GM23338 (cell line): Measurements from ENCODE around the gene SLC30A7. TPM values are rescaled to one million over a fixed set of nuclear protein-coding genes. Genes with fewer than 3 reads are reported as not detected.
"Not testable (repeated sequence)": the region's sequence is repeated elsewhere in the genome, so short reads cannot be mapped to it uniquely, and the experiment has no call there.

Experiments
- ATAC-seq: fragments of 200-7000 bp; cut with Tn5 transposase; 3 replicates; pipeline ENCODE4 v1.9.1; 2020
- DNase-seq: peaks from one replicate; pipeline ENCODE4 v3.0.0-alpha.2; 2015; ENCODE audit warnings: low spot score
- H2AFZ ChIP-seq: fragments of 200-600 bp; sonication (generic); 2 replicates; pipeline ENCODE4 v1.8.0; 2016; ENCODE audit warnings: antibody characterized with exemption, mild to moderate bottlenecking, moderate library complexity
- H3F3A ChIP-seq: fragments of 200-600 bp; sonication (generic); replicated peaks from 2 replicates; pipeline ENCODE4 v1.8.0; 2017; ENCODE audit warnings: antibody characterized with exemption, mixed run types, low read depth
- H3K27ac ChIP-seq: fragments of 200-600 bp; sonication (generic); 2 replicates; pipeline ENCODE4 v1.6.1; 2016; ENCODE audit warnings: low read depth
- H3K27me3 ChIP-seq: fragments of 200-600 bp; sonication (generic); 2 replicates; pipeline ENCODE4 v1.8.0; 2016; ENCODE audit warnings: mild to moderate bottlenecking, mixed run types, moderate library complexity; ENCODE audit not compliant: insufficient read depth
- H3K36me3 ChIP-seq: fragments of 200-600 bp; sonication (generic); 2 replicates; pipeline ENCODE4 v1.8.0; 2016; ENCODE audit warnings: mild to moderate bottlenecking; ENCODE audit not compliant: insufficient read depth
- H3K4me1 ChIP-seq: fragments of 200-600 bp; sonication (generic); 2 replicates; pipeline ENCODE4 v1.8.0; 2016; ENCODE audit warnings: mild to moderate bottlenecking, moderate library complexity; ENCODE audit not compliant: insufficient read depth
- H3K4me2 ChIP-seq: fragments of 200-600 bp; sonication (generic); 2 replicates; pipeline ENCODE4 v1.7.1; 2017; ENCODE audit warnings: mixed run types
- H3K4me3 ChIP-seq: fragments of 200-600 bp; sonication (generic); 2 replicates; pipeline ENCODE4 v1.6.1; 2016; ENCODE audit warnings: mixed run types
- H3K79me2 ChIP-seq: fragments of 200-600 bp; sonication (generic); replicated peaks from 2 replicates; pipeline ENCODE4 v1.8.0; 2017; ENCODE audit warnings: mild to moderate bottlenecking; ENCODE audit not compliant: insufficient read depth
- H3K9me2 ChIP-seq: fragments of 200-600 bp; sonication (generic); 2 replicates; pipeline ENCODE4 v1.8.0; 2017; ENCODE audit not compliant: insufficient read depth
- H4K20me1 ChIP-seq: fragments of 200-600 bp; sonication (generic); replicated peaks from 2 replicates; pipeline ENCODE4 v1.8.0; 2017; ENCODE audit warnings: mild to moderate bottlenecking; ENCODE audit not compliant: insufficient read depth
- H3K27ac Mint-ChIP-seq: 2 replicates; pipeline ENCODE4 v1.8.0; 2020; ENCODE audit warnings: inconsistent platforms, mild to moderate bottlenecking, moderate library complexity, mixed read lengths
- H3K27me3 Mint-ChIP-seq: 3 replicates; pipeline ENCODE4 v1.8.0; 2022; ENCODE audit warnings: low read depth, mild to moderate bottlenecking, moderate library complexity, mixed read lengths, inconsistent platforms; ENCODE audit not compliant: insufficient read depth, poor library complexity
- H3K36me3 Mint-ChIP-seq: 3 replicates; pipeline ENCODE4 v1.8.0; 2021; ENCODE audit warnings: low read depth, mild to moderate bottlenecking, inconsistent platforms, moderate library complexity, mixed read lengths
- H3K4me1 Mint-ChIP-seq: 3 replicates; pipeline ENCODE4 v1.8.0; 2020; ENCODE audit warnings: mild to moderate bottlenecking, inconsistent platforms, mixed read lengths
- H3K4me3 Mint-ChIP-seq: 3 replicates; pipeline ENCODE4 v1.8.0; 2021; ENCODE audit warnings: moderate library complexity, mild to moderate bottlenecking, inconsistent platforms, mixed read lengths
- H3K9me3 Mint-ChIP-seq: 3 replicates; pipeline ENCODE4 v1.8.0; 2020; ENCODE audit warnings: moderate library complexity, mild to moderate bottlenecking, inconsistent platforms, mixed read lengths
- NANOG ChIP-seq: IDR thresholded peaks from 2 replicates; pipeline ENCODE4 v1.6.1; 2016; ENCODE audit warnings: antibody characterized with exemption, borderline replicate concordance
- polyA plus RNA-seq: library from polyadenylated mRNA; unstranded; fragments of >200 nt; fragmentation: Nextera tagmentation; extraction: Ambion mirVana; gene quantifications from 2 replicates; pipeline ENCODE4 v1.2.1, GENCODE V29; 2016
- total RNA-seq: library from RNA; depleted of rRNA; stranded (reverse); fragments of >200 nt; shearing (Covaris generic); gene quantifications from 2 replicates; pipeline ENCODE4 v1.2.3, GENCODE V29; 2014

The SLC30A7 gene
- total and polyA plus RNA-seq, 2 experiments from 2014 or later, result 9.8 to 25.1 TPM

GRCh38 chr1:100946064-100946463 is 50.2 kb downstream of the SLC30A7 start:
- not testable (repeated sequence) for DNase-seq, H3K27me3 Mint-ChIP-seq, H3K4me3 ChIP-seq, H3K9me2 ChIP-seq, H3K4me3 Mint-ChIP-seq, H4K20me1 ChIP-seq, H3K27ac ChIP-seq, H3K4me2 ChIP-seq, H3F3A ChIP-seq, H3K27me3 ChIP-seq, H3K27ac Mint-ChIP-seq, H3K36me3 ChIP-seq, ATAC-seq, H2AFZ ChIP-seq
- Histone ChIP-seq H3K4me1 (peaks cover 25% of the 10 kb centered on the region), H3K79me2 (peaks cover 47% of the 10 kb centered on the region)
- H3K4me1 Mint-ChIP-seq, result peaks cover 29% of the 10 kb centered on the region
- H3K9me3 Mint-ChIP-seq, result peaks cover 23% of the 10 kb centered on the region; the same call in 2 of the 3 replicates
- peaks cover 67% of the 10 kb centered on the region for H3K36me3 Mint-ChIP-seq

- H3K9me3 Mint-ChIP-seq, result peaks cover 23% of the 10 kb centered on the region; the same call in 2 of the 3 replicates
- not testable (repeated sequence) for H3K4me3 Mint-ChIP-seq
Measured at GRCh38 chr1:100947816-100948215, 51.9 kb downstream of the SLC30A7 start.

GRCh38 chr1:100948721-100949405 is 53.0 kb downstream of the SLC30A7 start:
- not testable (repeated sequence) for H3F3A ChIP-seq, DNase-seq, H3K27me3 ChIP-seq, ATAC-seq, H3K9me2 ChIP-seq, H3K27me3 Mint-ChIP-seq, H2AFZ ChIP-seq, H3K4me3 Mint-ChIP-seq, H4K20me1 ChIP-seq, H3K36me3 ChIP-seq
- peak overlapping the region; percentile 41; the same call in 1 of the 2 replicates for H3K4me3 ChIP-seq
- peaks cover 40% of the 10 kb centered on the region for H3K79me2 ChIP-seq
- Mint-ChIP-seq H3K4me1 (peaks cover 52% of the 10 kb centered on the region), H3K9me3 (peaks cover 23% of the 10 kb centered on the region; the same call in 2 of the 3 replicates), H3K36me3 (peaks cover 70% of the 10 kb centered on the region), H3K27ac (peak overlapping the region; percentile 66; the same call in 1 of the 2 replicates)
- peak overlapping the region; percentile 75 for H3K27ac ChIP-seq
- peak overlapping the region; percentile 72 for H3K4me2 ChIP-seq
- peaks cover 46% of the 10 kb centered on the region for H3K4me1 ChIP-seq

More at GRCh38 chr1:100947816-100948215, 51.9 kb downstream of the SLC30A7 start:
- not testable (repeated sequence) for DNase-seq, H3K27me3 ChIP-seq, ATAC-seq, H2AFZ ChIP-seq, H3K36me3 ChIP-seq, H3K4me2 ChIP-seq, H3K9me2 ChIP-seq, H3K27me3 Mint-ChIP-seq, H4K20me1 ChIP-seq, H3K27ac ChIP-seq, H3K27ac Mint-ChIP-seq, H3F3A ChIP-seq, H3K4me3 ChIP-seq
- peaks cover 42% of the 10 kb centered on the region for H3K4me1 Mint-ChIP-seq
- Histone ChIP-seq H3K4me1 (peaks cover 36% of the 10 kb centered on the region), H3K79me2 (peaks cover 47% of the 10 kb centered on the region)
- H3K36me3 Mint-ChIP-seq, result peaks cover 73% of the 10 kb centered on the region

GRCh38 chr1:100949515-100950158 is 53.7 kb downstream of the SLC30A7 start:
- H3K4me2 ChIP-seq, result peak overlapping the region; percentile 72
- ATAC-seq (peak; percentile 85), DNase-seq (peak; percentile 84)
- H3K36me3 ChIP-seq, H3K27me3 ChIP-seq, H4K20me1 ChIP-seq, H3K27me3 Mint-ChIP-seq, H2AFZ ChIP-seq, H3K9me2 ChIP-seq, H3F3A ChIP-seq: not testable (repeated sequence)
- peak overlapping the region; percentile 73 for H3K27ac Mint-ChIP-seq
- peaks cover 54% of the 10 kb centered on the region for H3K4me1 ChIP-seq
- peak overlapping the region; percentile 41 for H3K4me3 ChIP-seq
- H3K27ac ChIP-seq, result peak overlapping the region; percentile 75
- peak overlapping the region; percentile 28; the same call in 1 of the 3 replicates for H3K4me3 Mint-ChIP-seq
- H3K79me2 ChIP-seq, result peaks cover 40% of the 10 kb centered on the region
- peaks cover 23% of the 10 kb centered on the region; the same call in 2 of the 3 replicates for H3K9me3 Mint-ChIP-seq
- TF ChIP-seq NANOG, result 0 out of 2 replicates have a peak, but pooled peaks have one; percentile 2
- H3K4me1 Mint-ChIP-seq, result peaks cover 55% of the 10 kb centered on the region
- peaks cover 68% of the 10 kb centered on the region for H3K36me3 Mint-ChIP-seq
